CD4-positive, alpha-beta T cell treated with Interleukin-10 for 1 hour (primary cell): Measurements from ENCODE around the gene GUCA2A.

Experiments
- DNase-seq: peaks from one replicate; pipeline ENCODE4 v3.0.0-alpha.2; 2020

GUCA2A gene

GRCh38 chr1:42176902-42177519 is 12.5 kb upstream of the GUCA2A start:
- peak; percentile 32 for DNase-seq

- DNase-seq: no peak
These were observed 10.9 kb upstream of the GUCA2A start for GRCh38 chr1:42175314-42176054.

- DNase-seq: no peak
These were observed 9.6 kb upstream of the GUCA2A start for GRCh38 chr1:42173961-42174735.

GRCh38 chr1:42173155-42173933 is 8.8 kb upstream of the GUCA2A start:
- peak; percentile 60 for DNase-seq

- DNase-seq: no peak
These were observed 8.0 kb upstream of the GUCA2A start for GRCh38 chr1:42172381-42173133.

GRCh38 chr1:42171679-42172266 is 7.2 kb upstream of the GUCA2A start:
- DNase-seq: no peak

GRCh38 chr1:42170779-42171621 is 6.5 kb upstream of the GUCA2A start:
- no peak for DNase-seq

- DNase-seq: no peak
These were observed 4.2 kb upstream of the GUCA2A start for GRCh38 chr1:42168763-42169162.

GRCh38 chr1:42168391-42168670 is 3.8 kb upstream of the GUCA2A start:
- no peak for DNase-seq

GRCh38 chr1:42167611-42168390 is 3.3 kb upstream of the GUCA2A start:
- no peak for DNase-seq

- DNase-seq: no peak
These were observed 1.1 kb upstream of the GUCA2A start for GRCh38 chr1:42165511-42166210.

GRCh38 chr1:42163536-42164503 is 725 bp downstream of the GUCA2A start:
- DNase-seq: no peak

- DNase-seq: no peak
These were observed 1.4 kb downstream of the GUCA2A start for GRCh38 chr1:42163114-42163513.

- no peak for DNase-seq
These were observed 2.4 kb downstream of the GUCA2A start for GRCh38 chr1:42162181-42162580.

GRCh38 chr1:42158189-42158588 is 6.4 kb downstream of the GUCA2A start:
- no peak for DNase-seq

- peak; percentile 12 for DNase-seq
These were observed 6.9 kb downstream of the GUCA2A start for GRCh38 chr1:42157667-42158066.

GRCh38 chr1:42155362-42155761 is 9.2 kb downstream of the GUCA2A start:
- no peak for DNase-seq

GRCh38 chr1:42154685-42155084 is 9.9 kb downstream of the GUCA2A start:
- no peak for DNase-seq
